Ovary (tissue), 9 donors: ENCODE measurements around the gene LDB3. TPM values are rescaled to one million over a fixed set of nuclear protein-coding genes. Genes with fewer than 3 reads are reported as not detected.

Source experiments
- DNase-seq, 5 donors: peaks; one replicate each; pipeline ENCODE4 v3.0.0-alpha.2; 2019 to 2020
- H3K27ac ChIP-seq, 2 donors: fragments of 200-600 bp; one replicate each; pipeline versions ENCODE4 v1.5.1 to v1.8.0; 2019 to 2022
- H3K27me3 ChIP-seq: fragments of 200-600 bp; one replicate; pipeline ENCODE4 v1.8.0; 2022
- H3K36me3 ChIP-seq: fragments of 200-600 bp; sonication (generic); one replicate; pipeline ENCODE4 v1.5.1; 2019
- H3K4me1 ChIP-seq: one replicate; pipeline ENCODE4 v1.8.1; 2013; ENCODE audit warnings: mild to moderate bottlenecking, moderate library complexity; ENCODE audit not compliant: insufficient read depth
- H3K4me3 ChIP-seq: fragments of 200-600 bp; sonication (generic); one replicate; pipeline ENCODE4 v1.5.1; 2017
- H3K9me3 ChIP-seq, 2 donors: fragments of 200-600 bp in 1 of 2; sonication (generic) in 1 of 2; one replicate each; pipeline versions ENCODE4 v1.5.1 to v1.8.1; 2013 to 2019; ENCODE audit warnings: mild to moderate bottlenecking in 1 of 2, moderate library complexity in 1 of 2
- EP300 ChIP-seq: sonication (generic); formaldehyde crosslinking; IDR thresholded peaks from one replicate; pipeline ENCODE4 v1.6.1; 2017; ENCODE audit warnings: antibody characterized with exemption
- POLR2A ChIP-seq: fragments of 450-650 bp; IDR thresholded peaks from one replicate; pipeline ENCODE4 v1.6.1; 2017; ENCODE audit warnings: antibody characterized with exemption, mild to moderate bottlenecking, moderate library complexity
- WGBS, 3 donors: extraction: QIAGEN DNeasy Blood & Tissue Kit in 1 of 3; methylation state at CpG; one replicate each; pipeline versions ENCODE4 v1.1.5 to v1.1.7; 2013 to 2017; 5-methylcytosine and 5-hydroxymethylcytosine counted together
- intact Hi-C, 4 donors: fragments of 100-400 bp; cut with DNase I; formaldehyde crosslinking; loops; one replicate each; pipeline versions ENCODE4 v1.11.0 to v1.15.1; 2022 to 2023
- polyA plus RNA-seq, 2 donors: library from polyadenylated mRNA; stranded (reverse); fragments of 200-250 nt in 1 of 2; fragments of 350-450 nt in 1 of 2; fragmentation: Illumina TruSeq in 1 of 2; extraction: RNeasy Lipid Tissue Mini Kit (QIAGEN cat#74804) in 1 of 2; gene quantifications; one replicate each; pipeline ENCODE4 v1.2.3, GENCODE V29; 2013 to 2014
- total RNA-seq, 7 donors: library from RNA; depleted of rRNA in 2 of 7; stranded (reverse); fragments of >200 nt in 2 of 7; fragmentation: NEBNext Ultra II Directional in 3 of 7; extraction: Animal tissue kit (Norgen Biotek cat#: 25700) in 3 of 7; gene quantifications; one replicate each; pipeline versions ENCODE4 v1.1.0 to v1.2.4, GENCODE V29; 2016 to 2023
- TF ChIP-seq, protein P1 (sequence below), 3 donors: fragments of 450-650 bp in 2 of 3; fragments of 200-600 bp in 1 of 3; IDR thresholded peaks; one replicate each; pipeline versions ENCODE4 v1.5.1 to v1.8.0; 2016 to 2022; ENCODE audit warnings: antibody characterized with exemption in 3 of 3, mild to moderate bottlenecking in 1 of 3
- donor health status: DM: no; HTN: no; CAD: no; lungs with moderate emphysema.
- donor health status: DM: no; HTN: no; CAD: no.
- donor health status: Bipolar disorder and iron deficiency.
- donor health status: DM: yes; HTN: yes; CAD: no.
- donor health status: DM: no; HTN: no; CAD: no.
- donor health status: DM: yes; HTN: yes; CAD: no.

Gene LDB3
- total and polyA plus RNA-seq, 9 donors: 1.5 to 12.9 (median 3.6) TPM

DNA sequence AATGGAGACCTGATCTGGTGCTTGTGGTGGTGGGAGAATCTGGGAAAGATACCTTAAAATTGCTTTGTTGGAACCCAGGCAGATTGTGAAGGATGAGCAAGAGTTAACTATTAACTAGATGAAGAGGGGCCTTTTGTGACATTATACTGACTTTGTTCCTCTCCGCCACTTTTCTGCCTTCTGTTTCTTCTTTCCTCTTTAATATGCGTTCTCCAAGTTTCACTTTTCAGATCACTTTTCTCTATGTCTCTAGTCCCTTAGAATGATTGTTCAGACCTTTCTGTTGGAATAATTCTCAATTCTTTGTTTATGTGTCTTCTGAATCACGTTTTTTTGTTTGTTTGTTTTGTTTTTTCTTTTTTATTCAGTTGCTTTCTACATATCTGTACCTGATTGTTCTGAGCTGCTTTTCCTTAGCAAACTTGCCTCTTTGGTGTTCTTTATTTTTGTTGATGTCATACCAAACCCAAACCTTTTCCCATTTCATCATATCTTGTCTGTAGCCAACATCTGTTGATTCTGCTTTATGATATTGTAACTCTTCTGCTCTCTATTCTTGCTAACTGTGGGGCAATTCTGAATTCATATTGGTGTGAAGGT is 90.9 kb downstream of the LDB3 start:
- H3K27me3 ChIP-seq: no peaks in the 10 kb centered on the region
- no peak for DNase-seq
- intact Hi-C loops: loop anchor here in 1 of 4 donors (5.0 kb wide), 1 partner anchor 47 kb away; no protein-coding TSS in a partner anchor

GRCh38 chr10:86763404-86763803 is 95.1 kb downstream of the LDB3 start:
- H3K27ac ChIP-seq: no peak overlapping the region
- intact Hi-C loops: no loop called here
- no peak overlapping the region for H3K4me3 ChIP-seq
- TF ChIP-seq POLR2A (no peak), EP300 (no peak)
- TF ChIP-seq, protein P1, sequence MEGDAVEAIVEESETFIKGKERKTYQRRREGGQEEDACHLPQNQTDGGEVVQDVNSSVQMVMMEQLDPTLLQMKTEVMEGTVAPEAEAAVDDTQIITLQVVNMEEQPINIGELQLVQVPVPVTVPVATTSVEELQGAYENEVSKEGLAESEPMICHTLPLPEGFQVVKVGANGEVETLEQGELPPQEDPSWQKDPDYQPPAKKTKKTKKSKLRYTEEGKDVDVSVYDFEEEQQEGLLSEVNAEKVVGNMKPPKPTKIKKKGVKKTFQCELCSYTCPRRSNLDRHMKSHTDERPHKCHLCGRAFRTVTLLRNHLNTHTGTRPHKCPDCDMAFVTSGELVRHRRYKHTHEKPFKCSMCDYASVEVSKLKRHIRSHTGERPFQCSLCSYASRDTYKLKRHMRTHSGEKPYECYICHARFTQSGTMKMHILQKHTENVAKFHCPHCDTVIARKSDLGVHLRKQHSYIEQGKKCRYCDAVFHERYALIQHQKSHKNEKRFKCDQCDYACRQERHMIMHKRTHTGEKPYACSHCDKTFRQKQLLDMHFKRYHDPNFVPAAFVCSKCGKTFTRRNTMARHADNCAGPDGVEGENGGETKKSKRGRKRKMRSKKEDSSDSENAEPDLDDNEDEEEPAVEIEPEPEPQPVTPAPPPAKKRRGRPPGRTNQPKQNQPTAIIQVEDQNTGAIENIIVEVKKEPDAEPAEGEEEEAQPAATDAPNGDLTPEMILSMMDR (IDR thresholded peaks at IDR 0.05): no peak
- no peaks in the 10 kb centered on the region for H3K27me3 ChIP-seq
- no peaks in the 10 kb centered on the region for H3K36me3 ChIP-seq
- H3K4me1 ChIP-seq: peaks cover 18% of the 10 kb centered on the region
- peak in 3 of 5 donors; percentile 34 to 64 (median 51) for DNase-seq
- 14 to 31% (median 31%) methylated on average over 5 of the region's 5 CpGs for WGBS, 3 donors
- no peaks in the 10 kb centered on the region for H3K9me3 ChIP-seq

More for the DNA sequence above, 90.9 kb downstream of the LDB3 start:
- 32 to 39% (median 36%) methylated on average over 3 of the region's 3 CpGs for WGBS, 3 donors
- TF ChIP-seq EP300 (no peak), POLR2A (no peak)
- TF ChIP-seq, protein P1 (IDR thresholded peaks at IDR 0.05): no peak
- Histone ChIP-seq H3K4me3 (peak overlapping the region; percentile 74), H3K27ac (no peak overlapping the region), H3K4me1 (peaks cover 14% of the 10 kb centered on the region), H3K36me3 (no peaks in the 10 kb centered on the region), H3K9me3 (no peaks in the 10 kb centered on the region)

DNA sequence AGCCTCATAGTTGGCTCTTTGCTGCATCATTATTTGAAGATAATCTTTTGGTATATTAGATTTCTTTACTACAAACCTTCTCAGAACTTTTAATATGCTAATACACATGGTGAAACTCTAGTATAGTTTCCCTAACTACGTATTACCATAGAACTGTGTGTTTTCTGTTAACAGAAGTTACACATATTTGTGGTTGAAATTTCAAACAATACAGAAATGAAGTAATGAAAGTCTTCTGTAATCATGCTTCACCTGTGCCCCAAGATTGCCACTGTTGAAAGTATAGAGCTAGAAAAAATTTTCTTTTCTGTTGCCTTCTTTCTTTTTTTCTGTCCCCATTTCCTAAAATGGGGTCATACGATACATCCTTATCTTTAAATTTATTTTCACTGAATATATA is 97.2 kb downstream of the LDB3 start:
- intact Hi-C loops: no loop called here
- TF ChIP-seq, protein P1 (IDR thresholded peaks at IDR 0.05): no peak
- no peak for TF ChIP-seq EP300
- no peak for TF ChIP-seq POLR2A
- 72 to 80% (median 79%) methylated on average over 2 of the region's 2 CpGs for WGBS, 3 donors
- no peak for DNase-seq
- Histone ChIP-seq H3K36me3 (no peaks in the 10 kb centered on the region), H3K27me3 (no peaks in the 10 kb centered on the region), H3K9me3 (no peaks in the 10 kb centered on the region), H3K4me3 (no peak overlapping the region), H3K4me1 (peaks cover 23% of the 10 kb centered on the region), H3K27ac (no peak overlapping the region)

DNA sequence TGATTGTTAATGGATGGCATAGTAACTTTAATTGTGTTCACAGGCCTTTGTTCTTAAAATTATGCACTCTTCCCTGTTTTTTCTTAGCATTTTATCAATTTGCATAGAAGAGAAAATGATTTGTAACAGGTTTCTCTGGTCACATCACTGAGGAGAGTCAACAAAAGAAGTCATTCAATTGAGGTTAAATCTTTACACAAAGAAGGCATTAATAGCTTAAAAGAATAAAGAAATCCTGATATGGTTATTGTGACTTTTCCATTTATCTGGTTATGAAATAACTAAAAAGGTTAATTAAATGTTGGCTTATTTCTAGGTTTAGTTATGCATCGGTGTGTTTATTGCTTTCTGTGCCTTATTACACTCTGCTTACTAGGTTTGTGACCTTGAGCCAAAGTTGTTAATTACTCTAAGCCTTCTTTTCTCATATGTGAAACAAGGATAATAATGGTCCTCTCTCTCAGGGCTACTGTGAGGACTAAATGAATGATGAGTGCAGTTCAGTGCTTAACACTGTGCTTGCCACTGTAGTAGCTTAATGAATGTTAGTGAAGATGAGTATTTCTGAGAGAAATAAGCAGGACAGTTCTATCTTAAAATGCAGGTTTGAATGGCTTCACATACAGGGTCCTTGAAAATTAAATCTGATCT is 100.2 kb downstream of the LDB3 start:
- no peak overlapping the region for H3K4me3 ChIP-seq
- no peaks in the 10 kb centered on the region for H3K27me3 ChIP-seq
- peaks cover 16% of the 10 kb centered on the region for H3K4me1 ChIP-seq
- no peak for DNase-seq
- no peak for TF ChIP-seq POLR2A
- TF ChIP-seq, protein P1 (IDR thresholded peaks at IDR 0.05): no peak
- TF ChIP-seq EP300: no peak
- intact Hi-C loops: no loop called here
- H3K36me3 ChIP-seq: no peaks in the 10 kb centered on the region
- 18 to 24% (median 20%) methylated on average over 1 of the region's 1 CpG for WGBS, 3 donors
- H3K27ac ChIP-seq: no peak overlapping the region
- no peaks in the 10 kb centered on the region for H3K9me3 ChIP-seq
